Muscle layer of duodenum (tissue), 2 donors: ENCODE results near the gene LEUTX.
"Not testable (repeated sequence)": the region's sequence is repeated elsewhere in the genome, so short reads cannot be mapped to it uniquely, and the experiment has no call there.

ENCODE experiments used
- H3K27ac ChIP-seq: one replicate; pipeline ENCODE4 v1.7.0; 2013; ENCODE audit warnings: mild to moderate bottlenecking, low read length
- H3K27me3 ChIP-seq: one replicate; pipeline ENCODE4 v1.7.0; 2013; ENCODE audit warnings: low read depth, mild to moderate bottlenecking, control low read depth, low read length
- H3K36me3 ChIP-seq, 2 donors: one replicate each; pipeline ENCODE4 v1.7.0; 2013; ENCODE audit warnings: low read length in 2 of 2, control low read depth in 1 of 2, mild to moderate bottlenecking in 1 of 2; ENCODE audit not compliant: insufficient read depth in 2 of 2, control insufficient read depth in 1 of 2
- H3K4me1 ChIP-seq, 2 donors: one replicate each; pipeline ENCODE4 v1.7.0; 2013; ENCODE audit warnings: low read length in 2 of 2, mild to moderate bottlenecking in 2 of 2, control low read depth in 1 of 2, moderate library complexity in 1 of 2; ENCODE audit not compliant: insufficient read depth in 2 of 2, control insufficient read depth in 1 of 2
- H3K4me3 ChIP-seq, 2 donors: one replicate each; pipeline ENCODE4 v1.7.0; 2013; ENCODE audit warnings: low read length in 2 of 2, low read depth in 1 of 2, mild to moderate bottlenecking in 1 of 2
- H3K9me3 ChIP-seq, 2 donors: one replicate each; pipeline ENCODE4 v1.7.0; 2013; ENCODE audit warnings: low read length in 2 of 2, control low read depth in 1 of 2, mild to moderate bottlenecking in 1 of 2; ENCODE audit not compliant: control insufficient read depth in 1 of 2
- donor health status: healthy.

The LEUTX gene

DNA sequence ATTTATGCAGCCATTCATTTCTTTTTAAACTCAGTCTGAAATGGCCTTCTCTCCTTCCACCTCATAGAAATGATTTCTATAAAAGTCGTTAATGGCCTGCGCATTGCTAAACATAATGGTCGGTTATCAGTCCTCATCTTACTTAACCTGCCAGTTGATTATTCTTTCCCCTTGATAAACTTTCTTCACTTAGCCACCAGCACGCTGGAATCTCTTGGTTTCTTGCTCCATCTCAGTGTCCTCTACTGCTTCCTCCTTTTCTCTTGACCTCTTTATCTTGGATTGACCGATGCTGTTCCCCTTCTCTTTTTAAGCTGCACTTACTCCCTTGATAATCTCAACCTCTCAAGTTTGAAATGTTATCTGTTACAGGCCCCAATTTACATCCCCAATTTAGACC, 28.7 kb upstream of the LEUTX start:
- no peak overlapping the region for H3K4me3 ChIP-seq
- no peaks in the 10 kb centered on the region for H3K36me3 ChIP-seq
- H3K27ac ChIP-seq: no peak overlapping the region
- no peaks in the 10 kb centered on the region for H3K9me3 ChIP-seq
- H3K4me1 ChIP-seq: no peaks in the 10 kb centered on the region
- H3K27me3 ChIP-seq: no peaks in the 10 kb centered on the region

DNA sequence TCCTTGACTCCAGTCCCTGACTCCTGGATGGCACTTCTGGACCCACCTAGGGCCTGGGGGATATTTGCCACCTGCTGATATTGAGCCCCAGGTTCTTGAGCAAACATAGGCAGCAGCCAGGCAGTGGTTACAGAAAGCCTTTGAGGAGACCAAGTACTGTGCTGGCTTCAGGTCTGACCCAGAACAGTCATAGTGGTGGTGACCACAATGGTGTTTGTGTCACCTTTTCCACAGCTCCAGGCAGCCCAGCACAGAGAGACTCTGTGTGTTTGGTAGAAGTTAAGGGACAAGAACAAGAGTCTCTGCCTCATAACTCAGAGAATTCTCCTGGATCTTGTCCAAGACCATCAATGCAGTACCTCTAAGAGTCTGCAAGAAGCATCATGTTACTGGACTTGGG, 26.3 kb upstream of the LEUTX start:
- Histone ChIP-seq H3K4me1 (no peaks in the 10 kb centered on the region), H3K4me3 (no peak overlapping the region), H3K9me3 (no peaks in the 10 kb centered on the region), H3K36me3 (no peaks in the 10 kb centered on the region), H3K27me3 (no peaks in the 10 kb centered on the region), H3K27ac (no peak overlapping the region)

- H3K4me3 ChIP-seq: no peak overlapping the region
- H3K27ac ChIP-seq: no peak overlapping the region
- H3K36me3 ChIP-seq: no peaks in the 10 kb centered on the region
- no peaks in the 10 kb centered on the region for H3K9me3 ChIP-seq
- H3K4me1 ChIP-seq: no peaks in the 10 kb centered on the region
- no peaks in the 10 kb centered on the region for H3K27me3 ChIP-seq
Measured at GRCh38 chr19:39752795-39753194, 25.9 kb upstream of the LEUTX start.

GRCh38 chr19:39754544-39754943, 24.1 kb upstream of the LEUTX start:
- Histone ChIP-seq H3K4me1 (no peaks in the 10 kb centered on the region), H3K27me3 (no peaks in the 10 kb centered on the region), H3K36me3 (no peaks in the 10 kb centered on the region), H3K27ac (no peak overlapping the region), H3K9me3 (no peaks in the 10 kb centered on the region), H3K4me3 (no peak overlapping the region)

DNA sequence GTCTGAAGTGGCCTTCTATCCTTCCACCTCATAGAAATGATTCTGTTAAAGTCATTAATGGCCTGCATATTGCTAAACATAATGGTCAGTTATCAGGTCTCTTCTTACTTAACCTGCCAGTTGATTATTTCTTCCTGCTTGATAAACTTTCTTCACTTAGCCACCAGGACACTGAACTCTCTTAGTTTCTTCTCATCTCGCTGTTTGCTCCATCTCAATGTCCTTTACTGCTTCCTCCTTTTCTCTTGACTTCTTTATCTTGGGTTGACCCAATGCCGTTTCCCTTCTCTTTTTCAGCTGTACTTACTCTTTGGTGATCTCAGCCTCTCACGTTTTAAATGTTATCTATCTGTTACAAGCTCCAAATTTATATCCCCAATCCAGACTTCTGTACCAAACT, 23.7 kb upstream of the LEUTX start:
- H3K27me3 ChIP-seq: no peaks in the 10 kb centered on the region
- H3K9me3 ChIP-seq: no peaks in the 10 kb centered on the region
- no peaks in the 10 kb centered on the region for H3K4me1 ChIP-seq
- no peak overlapping the region for H3K4me3 ChIP-seq
- H3K27ac ChIP-seq: no peak overlapping the region
- H3K36me3 ChIP-seq: no peaks in the 10 kb centered on the region

DNA sequence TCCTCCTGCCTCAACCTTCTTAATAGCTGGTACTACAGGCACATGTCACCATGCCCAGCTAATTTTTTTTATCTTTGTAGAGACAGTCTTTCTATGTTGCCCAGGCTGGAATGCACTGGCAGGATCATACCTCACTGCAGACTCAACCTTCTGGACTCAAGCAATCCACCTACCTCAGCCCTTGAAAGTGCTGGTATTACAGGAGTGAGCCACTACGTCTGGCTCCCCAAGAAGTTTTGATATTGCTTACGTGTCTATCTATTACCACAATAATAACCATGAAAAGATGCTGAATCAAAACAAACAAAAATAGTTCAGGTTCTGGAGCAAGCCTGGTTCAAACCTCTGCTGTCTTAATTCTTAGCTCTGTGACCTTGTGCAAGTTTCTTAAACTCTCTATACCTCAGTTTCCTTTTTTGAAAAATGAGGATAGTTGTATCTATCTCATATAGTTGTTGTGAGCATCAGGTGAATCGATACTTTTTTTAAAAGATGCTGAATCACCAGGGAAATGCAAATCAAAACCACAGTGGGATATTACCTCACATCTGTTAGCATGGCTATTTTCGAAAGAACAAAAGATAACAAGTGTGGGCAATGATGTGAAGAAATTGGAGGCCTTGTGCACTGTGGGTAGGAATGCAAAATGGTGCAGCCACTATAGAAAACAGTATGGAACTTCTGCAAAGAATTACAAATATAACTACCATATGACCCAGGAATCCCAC, 19.0 kb upstream of the LEUTX start:
- no peak overlapping the region for H3K27ac ChIP-seq
- no peaks in the 10 kb centered on the region for H3K4me1 ChIP-seq
- no peaks in the 10 kb centered on the region for H3K36me3 ChIP-seq
- no peaks in the 10 kb centered on the region for H3K27me3 ChIP-seq
- peaks cover 0 to 2% of the 10 kb centered on the region in 2 donors for H3K9me3 ChIP-seq
- no peak overlapping the region for H3K4me3 ChIP-seq

- H3K36me3 ChIP-seq, H3K4me1 ChIP-seq, H3K27ac ChIP-seq, H3K4me3 ChIP-seq, H3K27me3 ChIP-seq: not testable (repeated sequence)
- H3K9me3 ChIP-seq: peaks cover 0 to 10% of the 10 kb centered on the region in 2 donors
Measured at GRCh38 chr19:39761851-39762250, 16.8 kb upstream of the LEUTX start.

DNA sequence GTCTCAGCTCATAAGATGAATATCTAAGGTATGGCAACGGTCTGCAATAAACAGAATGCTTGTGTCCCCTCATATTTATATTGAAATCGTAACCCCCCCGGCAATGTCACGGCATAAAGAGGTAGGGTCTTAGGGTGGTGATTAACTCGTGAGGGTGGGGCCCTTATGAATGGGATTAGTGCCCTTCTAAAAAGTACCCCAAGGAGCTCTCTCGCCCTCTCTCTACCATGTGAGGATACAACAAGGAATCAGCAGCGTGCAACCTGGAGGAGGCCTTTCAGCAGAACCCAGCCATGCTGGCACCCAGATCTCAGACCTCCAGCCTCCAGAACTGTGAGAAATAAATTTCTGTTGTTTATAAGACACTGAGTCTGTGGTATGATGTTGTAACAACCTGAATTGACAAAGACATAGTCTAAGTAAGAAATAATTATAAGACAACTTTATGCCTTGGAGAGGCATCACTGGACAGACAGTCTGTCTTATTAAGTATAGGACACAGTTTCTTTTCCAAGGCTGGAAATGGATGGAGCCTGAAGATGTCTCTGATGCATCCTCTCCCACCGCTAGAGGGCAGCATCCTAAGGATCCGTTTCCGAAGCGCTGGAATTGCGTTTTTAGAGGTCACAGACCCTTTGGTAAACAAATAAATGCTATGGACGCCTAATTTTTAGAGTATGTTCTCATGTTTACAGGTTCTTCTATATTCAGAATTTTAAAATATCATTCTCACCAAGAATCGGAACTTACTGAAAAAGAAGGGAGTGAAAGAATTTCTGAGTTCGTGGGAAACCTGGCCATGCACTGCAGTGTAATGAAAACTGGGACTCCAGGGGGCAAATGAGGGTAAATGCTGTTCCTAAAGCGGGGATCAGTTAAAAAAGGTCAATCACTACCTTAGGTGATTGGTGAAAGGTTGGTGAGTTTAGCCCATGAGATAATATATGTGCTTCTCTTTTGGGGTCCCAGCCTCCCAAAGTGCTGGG, 13.3 kb upstream of the LEUTX start:
- Histone ChIP-seq H3K4me3 (no peak overlapping the region), H3K4me1 (no peaks in the 10 kb centered on the region), H3K27ac (no peak overlapping the region), H3K9me3 (peaks cover 0 to 10% of the 10 kb centered on the region in 2 donors), H3K36me3 (no peaks in the 10 kb centered on the region), H3K27me3 (no peaks in the 10 kb centered on the region)

DNA sequence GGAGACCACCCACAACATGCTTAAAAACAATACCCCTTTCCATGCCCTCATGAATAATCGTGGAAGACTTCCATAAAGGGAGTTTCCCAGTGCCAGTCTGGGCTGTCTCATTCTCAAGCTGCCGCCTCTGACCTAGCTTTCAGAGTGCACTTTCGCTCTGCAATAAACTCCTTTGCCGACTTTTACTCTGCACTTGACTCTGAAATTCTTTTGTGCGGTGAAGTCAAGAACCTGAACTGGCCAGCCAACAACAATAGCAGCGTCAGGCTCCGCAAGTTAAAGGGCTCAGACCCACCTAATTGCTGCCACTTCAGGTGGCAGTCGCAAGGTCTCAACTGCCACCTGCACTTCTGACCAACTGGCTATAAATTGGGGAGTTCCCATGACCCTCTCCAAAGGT, 10.3 kb upstream of the LEUTX start:
- Histone ChIP-seq H3K4me3 (no peak overlapping the region), H3K36me3 (no peaks in the 10 kb centered on the region), H3K9me3 (peaks cover 0 to 10% of the 10 kb centered on the region in 2 donors), H3K27me3 (no peaks in the 10 kb centered on the region), H3K4me1 (no peaks in the 10 kb centered on the region), H3K27ac (no peak overlapping the region)

GRCh38 chr19:39768786-39769185, 9.9 kb upstream of the LEUTX start:
- H3K4me1 ChIP-seq: no peaks in the 10 kb centered on the region
- peaks cover 0 to 10% of the 10 kb centered on the region in 2 donors for H3K9me3 ChIP-seq
- H3K27ac ChIP-seq: no peak overlapping the region
- no peaks in the 10 kb centered on the region for H3K27me3 ChIP-seq
- no peaks in the 10 kb centered on the region for H3K36me3 ChIP-seq
- H3K4me3 ChIP-seq: no peak overlapping the region

- Histone ChIP-seq H3K27me3 (peaks cover 12% of the 10 kb centered on the region), H3K9me3 (no peaks in the 10 kb centered on the region), H3K27ac (no peak overlapping the region)
Measured at GRCh38 chr19:39780894-39781293, 2.2 kb downstream of the LEUTX start.

More at GRCh38 chr19:39780894-39781293, 2.2 kb downstream of the LEUTX start:
- Histone ChIP-seq H3K4me1 (no peaks in the 10 kb centered on the region), H3K36me3 (no peaks in the 10 kb centered on the region), H3K4me3 (no peak overlapping the region)
